HG03280 (cell line): ENCODE results near the gene FANCC.

Experiments used
- ATAC-seq: cut with Tn5 transposase; IDR thresholded peaks from one replicate; pipeline ENCODE4 v1.9.1; 2021; ENCODE audit warnings: mild to moderate bottlenecking, moderate library complexity; ENCODE audit not compliant: unreplicated experiment

The FANCC gene

GRCh38 chr9:95197692-95198271 is 119.7 kb downstream of the FANCC start:
- no peak for ATAC-seq

DNA sequence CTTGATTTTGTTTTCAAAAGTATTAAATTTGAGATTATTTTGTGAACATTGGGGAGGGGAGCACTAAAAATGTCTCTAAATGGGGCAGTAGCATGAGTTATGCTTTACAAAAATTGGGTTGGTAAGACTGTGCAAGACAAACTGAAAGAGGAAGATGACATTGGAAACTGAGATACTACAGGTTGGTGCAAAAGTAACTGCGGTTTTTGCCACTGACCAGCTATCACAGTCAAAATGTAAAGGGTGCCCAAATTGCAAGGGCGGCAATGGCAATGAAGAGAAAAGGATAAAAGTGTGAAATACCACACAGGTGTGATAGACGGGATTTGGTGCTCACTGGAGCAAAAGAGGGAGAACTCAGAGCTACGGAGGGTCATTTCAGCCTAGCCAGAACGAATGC is 124.0 kb downstream of the FANCC start:
- ATAC-seq = no peak

DNA sequence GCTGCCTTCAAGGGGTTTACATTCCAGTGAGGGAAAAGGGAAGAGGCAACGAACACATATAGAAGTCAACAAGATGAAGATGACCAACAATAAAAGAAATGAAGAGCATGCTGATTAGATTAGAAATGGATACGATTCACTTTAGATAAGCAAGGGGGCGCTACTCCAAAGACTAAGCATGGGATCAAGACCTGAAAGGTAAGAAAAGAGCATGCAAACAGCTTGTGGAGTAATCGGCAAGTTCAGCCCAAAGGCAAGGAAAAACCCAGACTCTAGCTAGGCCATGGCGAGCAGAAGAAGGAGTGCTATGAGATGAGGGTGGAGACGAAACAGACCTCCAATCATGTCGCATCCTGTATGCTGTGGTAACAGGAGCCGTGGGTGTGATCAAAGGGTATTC is 124.4 kb downstream of the FANCC start:
- ATAC-seq = no peak

GRCh38 chr9:95192631-95193030 is 124.9 kb downstream of the FANCC start:
- ATAC-seq = no peak

GRCh38 chr9:95190413-95190812 is 127.1 kb downstream of the FANCC start:
- ATAC-seq = no peak

DNA sequence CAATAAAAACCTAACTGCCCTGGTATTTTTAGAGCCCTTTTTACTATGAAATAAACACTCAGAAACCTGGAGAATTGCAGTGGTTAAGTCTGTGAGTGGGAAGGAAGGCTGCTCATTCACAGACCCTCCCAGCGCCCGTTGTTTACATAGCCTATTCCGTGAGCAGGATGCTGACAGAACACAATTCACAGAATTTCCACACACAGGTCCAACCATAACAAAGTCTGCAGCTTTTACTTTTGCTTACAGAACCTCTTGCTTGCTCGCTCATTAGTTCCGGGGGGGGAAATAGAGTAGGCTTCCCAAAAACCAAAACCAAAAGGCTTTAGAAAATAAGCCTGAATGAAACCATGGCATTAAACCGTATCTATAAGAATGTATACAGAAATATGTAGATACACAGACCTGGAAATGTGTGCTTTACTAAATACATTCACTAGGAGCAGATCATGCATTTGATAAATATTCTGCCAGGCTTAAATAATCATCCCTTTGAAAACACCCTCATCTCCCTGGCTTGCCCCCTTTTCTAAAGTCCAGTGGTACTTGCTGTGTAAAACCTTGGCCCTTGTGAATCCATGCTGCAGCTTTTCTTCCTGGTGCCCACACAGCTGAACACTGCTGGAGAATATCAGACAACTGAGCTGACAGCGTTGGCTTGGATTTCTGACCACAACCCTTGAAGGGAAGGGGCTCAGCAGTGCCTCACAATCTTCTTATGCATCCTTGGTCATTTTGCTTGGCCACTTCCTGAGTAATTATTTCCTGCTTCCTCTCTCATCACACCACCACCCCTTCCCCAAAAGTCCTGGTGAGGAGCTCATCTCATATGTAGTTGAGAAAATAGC is 128.0 kb downstream of the FANCC start:
- no peak for ATAC-seq

DNA sequence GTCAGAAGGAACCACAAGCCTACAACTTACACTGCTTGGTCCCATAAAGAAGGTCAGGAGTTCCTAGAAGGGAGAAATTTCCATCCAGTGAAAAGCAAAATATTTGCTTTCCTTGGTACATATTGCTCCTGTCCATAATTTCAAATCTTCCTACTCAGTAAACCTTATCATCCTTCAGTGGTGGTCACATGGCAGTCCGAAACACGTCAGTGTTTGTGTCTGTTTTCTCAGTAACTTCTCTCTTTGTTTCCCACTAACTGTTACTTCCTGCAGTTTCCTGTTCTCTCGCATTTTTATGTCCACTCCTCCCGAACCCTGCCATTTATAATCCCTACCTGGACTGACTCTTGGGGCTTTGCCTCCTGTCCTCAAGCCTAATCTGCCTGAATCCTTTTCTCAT is 129.1 kb downstream of the FANCC start:
- no peak for ATAC-seq

DNA sequence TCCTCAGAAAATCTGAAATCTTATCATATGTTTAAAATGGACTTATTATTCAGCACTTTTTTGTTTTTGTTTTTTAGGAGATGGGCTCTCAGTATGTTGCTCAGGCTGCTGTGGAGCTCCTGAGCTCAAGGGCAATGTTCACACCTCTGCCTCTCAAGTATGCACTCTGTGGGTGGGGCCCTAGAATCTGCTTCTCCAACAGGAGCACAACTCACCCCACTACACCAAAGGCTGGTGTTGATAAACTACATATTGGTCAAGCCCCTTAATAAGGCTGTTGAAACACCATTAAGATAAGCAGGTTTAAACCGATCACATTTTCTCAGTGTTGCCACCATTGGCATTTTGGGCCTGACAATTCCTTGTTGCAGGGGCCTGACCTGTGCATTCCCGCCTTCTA is 131.6 kb downstream of the FANCC start:
- no peak for ATAC-seq

DNA sequence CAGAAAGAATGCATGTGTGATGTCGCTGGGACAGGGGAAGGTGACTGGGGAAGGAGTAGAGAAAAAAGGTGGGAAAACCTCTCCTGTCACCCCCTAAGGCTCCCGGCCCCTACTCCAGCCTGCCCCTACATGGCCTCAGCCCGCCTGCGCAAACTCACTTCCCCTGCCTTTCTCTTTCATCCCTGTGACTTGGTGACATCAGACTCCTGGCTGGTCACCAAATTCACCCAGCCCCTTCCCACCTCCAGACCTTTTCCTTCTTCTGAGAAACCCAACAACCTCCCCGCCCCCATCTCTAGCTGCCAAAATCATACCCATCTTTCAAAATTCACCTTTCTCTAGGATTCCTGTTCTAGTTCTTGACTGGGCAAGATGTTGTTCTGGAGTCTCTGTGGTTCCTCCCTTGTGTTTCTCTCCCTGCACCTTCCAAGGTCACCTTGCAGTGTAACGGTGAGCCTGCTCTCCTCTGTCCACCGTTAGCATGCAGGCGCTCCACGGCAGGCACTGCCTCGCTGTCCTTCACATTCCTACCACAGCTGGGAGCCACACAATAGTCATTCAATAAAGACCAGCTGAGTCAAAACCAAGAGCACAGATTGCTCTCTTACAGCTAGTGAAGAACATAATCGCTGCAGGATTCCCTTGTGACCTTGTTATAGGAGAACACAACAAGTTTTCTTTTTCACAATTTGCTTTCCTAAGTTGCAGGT is 134.5 kb downstream of the FANCC start:
- ATAC-seq = no peak

DNA sequence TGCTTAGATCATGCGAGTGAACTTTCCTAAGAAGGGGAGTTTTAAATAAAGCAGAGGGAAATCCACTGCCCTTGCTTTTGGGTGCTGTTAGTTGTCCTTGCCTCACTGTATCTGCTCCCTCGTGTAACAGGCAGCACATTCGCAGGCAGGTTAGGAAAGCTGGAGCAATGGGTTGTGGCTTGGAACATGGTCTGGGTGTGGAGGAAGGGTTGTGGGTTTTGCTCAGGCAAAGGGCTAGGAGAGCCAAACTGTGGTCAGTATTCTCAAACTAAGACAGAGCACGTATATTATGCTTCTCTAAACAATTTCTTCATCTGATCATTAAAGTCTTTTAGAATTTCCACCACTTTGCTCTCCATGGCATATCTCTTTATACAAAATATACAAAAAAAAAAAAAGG is 135.7 kb downstream of the FANCC start:
- no peak for ATAC-seq

DNA sequence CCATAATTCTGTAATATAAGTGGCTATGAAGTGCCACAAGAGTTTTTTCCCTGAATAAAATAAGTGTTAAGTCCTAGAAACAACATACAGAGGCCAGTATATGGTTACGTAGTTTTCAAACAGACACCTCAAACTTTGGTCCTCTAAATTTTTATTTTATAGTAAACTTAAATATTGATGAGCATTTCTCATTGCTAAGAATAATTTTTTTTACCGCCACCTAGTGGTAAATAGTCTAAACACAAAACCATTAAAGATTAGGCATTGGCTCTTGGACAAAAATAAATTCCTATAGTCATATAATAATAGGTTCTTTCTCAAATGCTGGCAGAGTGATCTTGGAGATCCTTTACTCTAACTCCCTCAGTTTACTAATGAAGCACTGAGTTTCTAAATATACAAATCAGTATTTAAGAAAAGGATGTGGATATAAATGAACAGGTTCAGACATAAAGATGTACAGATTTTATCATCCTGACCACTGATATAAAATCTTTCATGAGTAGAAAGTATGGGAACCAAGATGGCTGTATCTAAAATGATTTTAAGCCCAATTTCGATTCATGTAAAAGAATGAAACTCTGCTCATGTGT is 136.2 kb downstream of the FANCC start:
- no peak for ATAC-seq

- no peak for ATAC-seq
Measured at GRCh38 chr9:95177617-95178016, 139.9 kb downstream of the FANCC start.

- no peak for ATAC-seq
Measured at GRCh38 chr9:95176755-95177319, 140.7 kb downstream of the FANCC start.

GRCh38 chr9:95175523-95175922 is 142.0 kb downstream of the FANCC start:
- no peak for ATAC-seq

DNA sequence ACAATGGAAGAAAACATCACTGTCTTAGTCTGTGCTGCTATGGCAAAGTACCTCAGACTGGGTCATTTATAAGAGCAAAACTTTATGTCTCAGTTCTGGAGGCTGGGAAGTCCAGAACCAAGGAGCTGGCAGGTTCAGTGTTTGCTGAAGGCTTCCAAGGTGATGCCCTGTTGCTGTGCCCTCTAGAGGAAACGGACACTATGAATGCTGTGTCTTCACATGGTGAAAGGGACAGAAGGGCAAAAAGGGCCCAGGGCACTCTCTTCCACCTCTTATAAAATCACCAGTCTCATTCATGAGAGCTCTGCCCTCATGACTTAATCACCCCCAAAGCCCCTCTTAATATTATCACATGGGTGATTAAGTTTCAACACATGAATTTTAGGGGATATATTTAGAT is 143.5 kb downstream of the FANCC start:
- no peak for ATAC-seq

DNA sequence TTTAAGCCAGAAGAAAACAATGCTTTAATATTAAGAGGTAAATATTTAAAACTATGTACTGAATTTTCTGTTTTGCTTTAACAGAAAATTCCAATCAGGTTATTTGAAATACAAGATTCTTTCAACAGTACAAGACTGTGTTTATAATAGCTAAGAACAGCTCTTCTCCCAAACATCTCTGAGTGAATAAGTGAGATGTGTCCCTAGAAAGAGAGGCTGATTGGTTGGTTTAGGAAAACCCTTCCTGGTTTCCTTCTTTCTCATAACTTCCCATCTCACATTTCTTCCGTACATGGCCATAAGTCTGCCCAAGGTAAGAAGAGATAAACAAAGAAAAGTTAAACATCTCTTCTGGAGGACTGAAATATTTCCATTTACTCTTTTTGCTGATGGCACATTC is 145.9 kb downstream of the FANCC start:
- ATAC-seq = no peak

DNA sequence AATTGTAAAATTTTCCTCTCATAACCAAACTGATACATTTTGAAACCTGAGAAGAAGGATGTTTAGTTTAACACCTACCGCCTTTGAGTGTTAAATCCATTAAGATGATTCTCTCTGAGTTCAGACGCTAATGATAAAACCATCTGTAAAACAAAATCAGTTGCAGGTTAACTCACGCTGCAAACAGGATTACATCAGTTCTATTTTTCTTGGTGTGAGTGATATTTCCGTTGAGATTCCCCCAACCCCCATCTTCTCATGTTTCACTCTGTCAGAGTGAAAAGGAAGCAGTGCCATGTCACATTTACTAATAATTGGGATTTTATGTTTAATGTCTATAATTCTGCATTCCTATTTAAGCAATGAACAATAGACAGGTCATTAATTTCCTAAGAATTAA is 146.5 kb downstream of the FANCC start:
- ATAC-seq = no peak

- ATAC-seq = no peak
Measured at GRCh38 chr9:95167998-95168397, 149.5 kb downstream of the FANCC start.

GRCh38 chr9:95165004-95165403 is 152.5 kb downstream of the FANCC start:
- ATAC-seq = no peak

DNA sequence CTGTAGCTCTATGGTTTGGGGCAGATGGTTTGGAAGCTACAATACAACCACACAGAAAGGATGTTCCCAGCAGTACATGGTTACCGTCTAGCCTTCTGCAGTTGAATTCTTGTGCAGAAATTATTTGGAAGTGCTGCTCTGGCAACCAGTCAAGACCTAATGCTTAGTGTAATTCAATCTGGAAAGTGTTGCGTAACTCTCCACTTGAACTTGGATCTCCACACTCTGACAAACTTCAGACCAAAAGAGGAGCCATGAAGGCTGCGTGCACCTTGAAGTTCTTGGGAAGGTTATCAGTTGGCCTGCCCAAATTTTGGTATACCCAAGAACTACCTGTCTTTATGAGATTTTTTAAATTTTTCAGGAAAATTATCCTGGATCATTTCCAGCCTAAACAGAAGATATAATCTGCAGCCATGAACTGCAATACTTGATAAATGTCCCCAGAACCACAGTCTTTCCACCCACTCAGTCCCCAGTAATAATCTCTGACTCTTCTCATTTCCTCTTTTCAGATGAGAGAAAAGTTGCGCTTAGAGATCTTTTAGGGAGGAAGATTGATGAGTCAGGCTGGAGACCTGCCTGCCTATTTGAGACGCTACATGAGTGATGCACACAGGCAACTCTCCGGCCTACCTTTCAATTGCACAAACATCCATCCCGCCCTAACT is 159.9 kb downstream of the FANCC start:
- peak; percentile 83 for ATAC-seq

DNA sequence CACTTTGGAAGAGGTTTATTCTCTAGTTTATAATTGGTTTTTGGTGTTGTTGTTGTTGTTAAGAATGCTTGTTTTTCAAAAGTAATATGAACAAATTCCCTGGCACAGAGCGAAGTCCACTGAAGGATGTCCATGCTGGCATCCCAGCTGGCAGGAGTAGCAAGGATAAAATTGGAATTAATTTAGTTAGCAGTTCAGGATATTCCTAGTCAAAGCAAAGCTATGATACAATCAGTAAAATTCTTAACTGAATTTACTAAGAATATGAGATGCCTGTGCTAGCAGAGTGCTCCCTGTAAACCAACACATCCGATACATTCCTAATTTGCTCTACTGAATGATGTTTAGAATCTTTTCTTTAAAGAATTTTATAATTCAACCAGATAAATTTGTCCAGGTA is 161.4 kb downstream of the FANCC start:
- no peak for ATAC-seq
